H1 (cell line): ENCODE results near the gene NKAIN1.

ENCODE experiments used
- CEBPB ChIP-seq: IDR thresholded peaks from 2 replicates; pipeline ENCODE4 v1.6.1; 2012; ENCODE audit warnings: low read depth, low read length
- JUND ChIP-seq: IDR thresholded peaks from 2 replicates; pipeline ENCODE4 v1.6.1; 2011; ENCODE audit warnings: mild to moderate bottlenecking, improper control_type of control experiment, low read length
- SIN3A ChIP-seq, 2 experiments: IDR thresholded peaks in 1 of 2; conservative IDR thresholded peaks in 1 of 2; 2 replicates each; pipeline ENCODE4 v1.6.1; 2011 to 2012; ENCODE audit warnings: low read length in 2 of 2, improper control_type of control experiment in 1 of 2, low read depth in 1 of 2, mild to moderate bottlenecking in 1 of 2
- SRF ChIP-seq: IDR thresholded peaks from 2 replicates; pipeline ENCODE4 v1.6.1; 2011; ENCODE audit warnings: mild to moderate bottlenecking, low read depth, low read length, moderate library complexity
- ZNF274 ChIP-seq: IDR thresholded peaks from 2 replicates; pipeline ENCODE4 v1.7.0; 2012; ENCODE audit warnings: low read length, borderline replicate concordance; ENCODE audit errors: extremely low read depth
- TF ChIP-seq, protein P1 (sequence below), 3 experiments: IDR thresholded peaks; 1 replicate in 2 of 3; 2 replicates in 1 of 3; pipeline versions ENCODE4 v1.5.1 to v1.6.1; 2011; ENCODE audit warnings: low read length in 3 of 3, mild to moderate bottlenecking in 3 of 3, inconsistent platforms in 2 of 3, low read depth in 1 of 3, moderate library complexity in 1 of 3; ENCODE audit not compliant: insufficient read depth in 1 of 3; ENCODE audit errors: control extremely low read depth in 1 of 3

DNA sequence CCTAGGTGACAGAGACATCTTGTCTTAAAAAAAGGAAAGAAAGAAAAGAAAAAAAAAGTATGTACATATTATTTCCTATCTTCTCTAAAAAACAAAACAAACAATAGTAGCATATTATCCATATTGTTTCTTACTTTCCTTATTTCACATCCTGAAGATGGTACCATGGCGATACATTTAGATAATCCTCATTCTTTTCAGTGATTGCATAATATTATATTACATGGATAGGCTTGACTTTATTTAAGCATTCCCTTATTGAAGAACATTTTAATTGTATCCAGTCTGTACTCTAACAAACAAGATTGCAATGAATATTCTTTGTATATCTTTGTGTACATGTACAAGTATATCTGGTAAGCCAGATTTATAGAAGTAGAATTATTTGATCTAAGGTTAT, 91.3 kb downstream of the NKAIN1 start:
- TF ChIP-seq, protein P1, sequence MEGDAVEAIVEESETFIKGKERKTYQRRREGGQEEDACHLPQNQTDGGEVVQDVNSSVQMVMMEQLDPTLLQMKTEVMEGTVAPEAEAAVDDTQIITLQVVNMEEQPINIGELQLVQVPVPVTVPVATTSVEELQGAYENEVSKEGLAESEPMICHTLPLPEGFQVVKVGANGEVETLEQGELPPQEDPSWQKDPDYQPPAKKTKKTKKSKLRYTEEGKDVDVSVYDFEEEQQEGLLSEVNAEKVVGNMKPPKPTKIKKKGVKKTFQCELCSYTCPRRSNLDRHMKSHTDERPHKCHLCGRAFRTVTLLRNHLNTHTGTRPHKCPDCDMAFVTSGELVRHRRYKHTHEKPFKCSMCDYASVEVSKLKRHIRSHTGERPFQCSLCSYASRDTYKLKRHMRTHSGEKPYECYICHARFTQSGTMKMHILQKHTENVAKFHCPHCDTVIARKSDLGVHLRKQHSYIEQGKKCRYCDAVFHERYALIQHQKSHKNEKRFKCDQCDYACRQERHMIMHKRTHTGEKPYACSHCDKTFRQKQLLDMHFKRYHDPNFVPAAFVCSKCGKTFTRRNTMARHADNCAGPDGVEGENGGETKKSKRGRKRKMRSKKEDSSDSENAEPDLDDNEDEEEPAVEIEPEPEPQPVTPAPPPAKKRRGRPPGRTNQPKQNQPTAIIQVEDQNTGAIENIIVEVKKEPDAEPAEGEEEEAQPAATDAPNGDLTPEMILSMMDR (IDR thresholded peaks at IDR 0.05; ENCODE audit: control extremely low read depth in 1 of 3, insufficient read depth in 1 of 3, low read depth in 1 of 3, low read length in 3 of 3): no peak
- no peak for TF ChIP-seq SRF
- no peak for TF ChIP-seq CEBPB
- no peak for TF ChIP-seq ZNF274
- no peak for TF ChIP-seq SIN3A (conservative IDR thresholded peaks at IDR 0.05 in 1 of 2, IDR thresholded peaks at IDR 0.05 in 1 of 2; ENCODE audit: low read depth in 1 of 2, low read length in 2 of 2)
- no peak for TF ChIP-seq JUND
